ENCODE measurements around the gene INTS3.

The INTS3 gene

DNA sequence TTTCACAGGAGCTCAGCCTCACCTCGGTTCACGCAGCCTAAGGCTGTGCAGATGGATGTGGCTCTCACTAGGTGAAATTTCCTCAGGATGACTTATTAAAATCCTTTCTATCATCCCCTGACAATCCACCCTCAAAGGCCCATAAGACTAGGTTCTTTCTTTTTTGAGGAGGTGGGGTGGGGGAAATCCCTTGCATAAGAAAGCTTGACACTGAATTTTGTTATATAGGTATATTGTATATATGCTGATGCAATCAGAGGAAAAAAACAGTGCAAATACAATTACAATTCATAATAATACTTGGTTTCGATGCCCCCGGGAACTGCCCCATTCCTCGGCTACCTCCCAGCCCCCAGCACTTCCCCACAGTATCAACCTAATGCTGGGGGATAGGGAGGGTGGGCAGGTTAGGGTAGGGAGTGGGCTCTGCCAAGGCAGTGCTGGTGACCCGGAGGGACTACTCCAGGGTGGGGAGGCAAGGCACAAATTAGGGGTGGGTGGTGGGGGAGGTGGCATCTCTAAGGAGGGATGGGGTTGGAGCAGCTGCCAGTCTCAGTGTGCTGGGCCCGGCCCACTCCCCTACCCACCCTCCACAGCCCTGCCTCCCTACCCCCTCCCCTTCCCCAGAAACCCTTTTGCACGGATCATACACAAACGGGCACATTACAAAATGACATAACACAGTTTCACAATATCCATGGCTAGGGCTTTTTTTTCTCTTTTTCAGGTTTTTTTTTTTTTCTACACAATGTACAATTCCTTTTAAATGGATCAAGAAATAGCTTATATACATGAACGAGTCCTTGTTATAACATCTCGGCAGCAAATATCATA lies 78.3 kb downstream of the INTS3 start:
- Histone ChIP-seq H3K27me3 (ENCODE audit: insufficient read depth, insufficient read length) (no peaks in the 10 kb centered on the region), H3K4me1 (ENCODE audit: insufficient read depth, insufficient read length) (peaks cover 5% of the 10 kb centered on the region)
- TF ChIP-seq YY1 (IDR thresholded peaks at IDR 0.05; ENCODE audit: insufficient read depth, insufficient read length) (no peak), SUZ12 (IDR thresholded peaks at IDR 0.05; ENCODE audit: extremely low read depth, insufficient read depth, insufficient read length) (no peak), ZNF274 (IDR thresholded peaks at IDR 0.05; ENCODE audit: low read depth, low read length) (no peak)

GRCh38 chr1:153816283-153816889 lies 88.5 kb downstream of the INTS3 start:
- TF ChIP-seq YY1 (IDR thresholded peaks at IDR 0.05; ENCODE audit: insufficient read depth, insufficient read length): no peak
- no peak for TF ChIP-seq SUZ12 (IDR thresholded peaks at IDR 0.05; ENCODE audit: extremely low read depth, insufficient read depth, insufficient read length)
- no peak for TF ChIP-seq ZNF274 (IDR thresholded peaks at IDR 0.05; ENCODE audit: low read depth, low read length)
- H3K4me3 ChIP-seq (ENCODE audit: insufficient read length, low read depth): no peak overlapping the region
- no peaks in the 10 kb centered on the region for H3K27me3 ChIP-seq (ENCODE audit: insufficient read depth, insufficient read length)
- no peak overlapping the region for H3K9ac ChIP-seq (ENCODE audit: insufficient read length, low read depth)
- H3K4me1 ChIP-seq (ENCODE audit: insufficient read depth, insufficient read length): no peaks in the 10 kb centered on the region
- no peaks in the 10 kb centered on the region for H3K9me3 ChIP-seq (ENCODE audit: insufficient read depth, low read length)
- peaks cover 76% of the 10 kb centered on the region for H3K36me3 ChIP-seq (ENCODE audit: insufficient read depth, insufficient read length, low read length)
- no peak for DNase-seq (ENCODE audit: low read depth, low spot score)

More for the DNA sequence above, 78.3 kb downstream of the INTS3 start:
- Histone ChIP-seq H3K9ac (ENCODE audit: insufficient read length, low read depth) (no peak overlapping the region), H3K9me3 (ENCODE audit: insufficient read depth, low read length) (no peaks in the 10 kb centered on the region), H3K4me3 (ENCODE audit: insufficient read length, low read depth) (no peak overlapping the region), H3K36me3 (ENCODE audit: insufficient read depth, insufficient read length, low read length) (peaks cover 55% of the 10 kb centered on the region)
- no peak for DNase-seq (ENCODE audit: low read depth, low spot score)

GRCh38 chr1:153818876-153819275 lies 91.0 kb downstream of the INTS3 start:
- Histone ChIP-seq H3K4me1 (ENCODE audit: insufficient read depth, insufficient read length) (no peaks in the 10 kb centered on the region), H3K9me3 (ENCODE audit: insufficient read depth, low read length) (no peaks in the 10 kb centered on the region), H3K27me3 (ENCODE audit: insufficient read depth, insufficient read length) (no peaks in the 10 kb centered on the region), H3K9ac (ENCODE audit: insufficient read length, low read depth) (no peak overlapping the region), H3K4me3 (ENCODE audit: insufficient read length, low read depth) (no peak overlapping the region), H3K36me3 (ENCODE audit: insufficient read depth, insufficient read length, low read length) (peaks cover 57% of the 10 kb centered on the region)
- no peak for TF ChIP-seq ZNF274 (IDR thresholded peaks at IDR 0.05; ENCODE audit: low read depth, low read length)
- no peak for TF ChIP-seq YY1 (IDR thresholded peaks at IDR 0.05; ENCODE audit: insufficient read depth, insufficient read length)
- TF ChIP-seq SUZ12 (IDR thresholded peaks at IDR 0.05; ENCODE audit: extremely low read depth, insufficient read depth, insufficient read length): no peak
- no peak for DNase-seq (ENCODE audit: low read depth, low spot score)
